GM18909 (cell line): ENCODE measurements around the gene TGFBR2.
A peak's percentile ranks its signal among the peaks of the same experiment; 100 is the strongest.

ENCODE experiments used
- ATAC-seq: cut with Tn5 transposase; IDR thresholded peaks from one replicate; pipeline ENCODE4 v1.9.1; 2021; ENCODE audit warnings: mild to moderate bottlenecking; ENCODE audit not compliant: unreplicated experiment, poor library complexity

The TGFBR2 gene

DNA sequence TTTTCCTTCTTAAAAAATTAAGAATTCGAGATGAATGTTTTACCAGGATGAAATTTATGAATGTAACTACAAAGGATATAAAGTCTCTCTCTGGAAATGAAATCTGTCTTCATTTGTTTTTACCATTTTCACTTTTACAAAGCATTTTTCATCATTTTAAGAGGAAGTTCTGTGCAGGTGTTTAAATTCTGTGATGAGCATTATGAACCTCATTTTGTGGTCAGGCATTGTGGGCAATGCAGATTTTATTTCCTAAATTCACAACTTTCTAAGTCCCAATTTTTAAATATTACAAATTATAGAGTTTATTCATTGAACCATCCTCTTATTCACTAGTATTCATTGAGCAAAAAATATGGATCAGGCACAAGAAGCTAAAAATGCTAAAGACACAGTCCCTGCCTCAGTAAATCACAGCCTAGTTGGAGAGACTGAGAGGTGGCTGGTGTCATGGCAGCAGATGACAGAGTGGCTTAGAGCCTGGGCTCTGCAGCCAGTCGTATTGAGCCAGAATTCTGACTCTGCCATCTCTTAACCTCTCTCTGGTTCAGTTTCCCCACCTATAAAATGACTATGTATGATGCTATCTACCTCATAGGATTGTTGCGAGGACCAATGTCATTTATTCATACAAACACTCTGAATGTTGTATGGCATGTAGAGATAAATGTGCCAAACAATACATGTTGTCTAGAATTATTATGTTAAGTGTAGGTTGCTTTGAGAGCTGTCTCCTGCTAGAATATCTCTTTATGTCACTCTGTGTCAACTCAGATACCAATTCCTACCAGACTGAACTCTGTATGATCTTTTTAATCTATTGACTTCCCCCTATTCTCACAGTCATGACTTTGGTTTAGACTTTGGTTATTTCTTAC is 7.5 kb upstream of the TGFBR2 start:
- ATAC-seq, result no peak

GRCh38 chr3:30600572-30600971 is 5.8 kb upstream of the TGFBR2 start:
- no peak for ATAC-seq

GRCh38 chr3:30602946-30603345 is 3.5 kb upstream of the TGFBR2 start:
- peak; percentile 31 for ATAC-seq

DNA sequence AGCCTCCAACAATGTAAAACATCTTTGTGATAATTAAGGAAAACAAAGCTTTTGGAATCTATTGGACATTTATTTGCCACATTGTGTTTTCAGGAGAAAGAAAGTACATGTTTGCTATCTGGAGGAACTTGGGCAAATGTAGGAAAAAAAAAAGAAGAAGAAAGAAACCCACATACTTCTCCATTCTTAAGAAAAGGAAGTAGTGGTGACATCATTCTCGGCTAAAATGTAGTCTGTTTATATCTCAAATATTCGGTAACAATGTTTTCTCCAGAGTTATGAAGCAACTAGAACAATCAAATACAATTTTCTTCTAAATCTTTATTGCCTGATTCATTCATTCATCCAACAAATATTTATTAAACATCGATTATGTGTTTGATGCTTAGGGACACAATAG is 2.3 kb upstream of the TGFBR2 start:
- no peak for ATAC-seq

DNA sequence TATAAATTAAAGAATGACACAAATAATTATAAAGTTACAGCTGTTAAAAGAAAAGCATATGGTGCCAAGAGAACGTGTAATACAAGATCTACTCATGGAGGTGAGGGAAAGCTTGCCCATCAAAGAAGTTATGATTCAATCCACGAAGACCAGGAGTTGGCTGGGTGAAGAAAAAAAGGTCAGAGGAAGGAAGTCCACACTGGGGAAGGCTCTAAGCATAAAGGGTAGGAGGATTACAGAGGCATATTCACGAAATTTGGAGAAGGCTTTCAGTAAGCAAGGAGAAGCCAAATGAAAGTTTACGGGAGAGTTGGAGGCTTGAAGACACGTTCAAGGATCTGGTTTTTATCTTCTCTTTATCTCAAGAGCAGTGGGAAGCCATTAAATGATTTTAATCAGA is 1.8 kb upstream of the TGFBR2 start:
- ATAC-seq, result no peak

DNA sequence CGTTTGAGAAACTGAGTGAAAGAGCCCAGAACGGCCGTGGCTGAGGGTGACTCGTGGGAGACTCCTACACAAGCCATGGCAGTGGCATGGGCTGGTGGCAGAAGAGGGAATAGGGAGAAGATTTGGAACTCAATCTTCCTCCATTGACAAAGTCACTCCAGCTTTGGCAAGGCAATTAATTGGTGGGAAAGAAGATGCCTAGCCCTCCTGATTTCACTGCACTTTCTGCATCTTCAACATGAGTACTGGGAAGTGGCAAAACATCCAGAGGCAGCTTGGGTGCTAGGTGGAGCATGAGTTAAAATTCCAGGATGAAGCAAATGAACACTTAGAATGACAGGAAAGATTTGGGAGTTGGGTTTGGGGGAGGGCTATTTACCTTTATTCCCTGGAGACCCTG is 1.4 kb upstream of the TGFBR2 start:
- ATAC-seq, result no peak

- ATAC-seq, result no peak
These were observed 598 bp upstream of the TGFBR2 start for GRCh38 chr3:30605706-30606300.

GRCh38 chr3:30607032-30607833 is 832 bp downstream of the TGFBR2 start:
- peak; percentile 56 for ATAC-seq

DNA sequence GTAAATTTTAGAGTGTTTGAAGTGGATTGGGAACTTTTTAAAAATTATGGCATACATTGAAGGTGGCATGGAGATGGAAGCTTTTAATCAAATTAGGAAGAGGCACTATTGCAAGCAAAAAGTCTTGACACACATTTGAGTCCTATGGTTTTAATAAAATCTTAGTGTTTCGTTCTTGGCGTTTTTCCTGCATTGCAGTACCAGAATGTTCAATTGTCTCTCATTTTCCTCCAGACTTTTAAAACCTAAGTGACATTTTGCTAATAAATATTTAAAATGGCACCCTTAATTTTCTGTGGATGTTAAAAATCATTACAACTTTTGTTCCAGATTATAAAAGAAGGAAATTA is 2.2 kb downstream of the TGFBR2 start:
- ATAC-seq, result no peak

- no peak for ATAC-seq
These were observed 3.7 kb downstream of the TGFBR2 start for GRCh38 chr3:30609930-30610701.

GRCh38 chr3:30610702-30611368 is 4.4 kb downstream of the TGFBR2 start:
- ATAC-seq, result no peak

DNA sequence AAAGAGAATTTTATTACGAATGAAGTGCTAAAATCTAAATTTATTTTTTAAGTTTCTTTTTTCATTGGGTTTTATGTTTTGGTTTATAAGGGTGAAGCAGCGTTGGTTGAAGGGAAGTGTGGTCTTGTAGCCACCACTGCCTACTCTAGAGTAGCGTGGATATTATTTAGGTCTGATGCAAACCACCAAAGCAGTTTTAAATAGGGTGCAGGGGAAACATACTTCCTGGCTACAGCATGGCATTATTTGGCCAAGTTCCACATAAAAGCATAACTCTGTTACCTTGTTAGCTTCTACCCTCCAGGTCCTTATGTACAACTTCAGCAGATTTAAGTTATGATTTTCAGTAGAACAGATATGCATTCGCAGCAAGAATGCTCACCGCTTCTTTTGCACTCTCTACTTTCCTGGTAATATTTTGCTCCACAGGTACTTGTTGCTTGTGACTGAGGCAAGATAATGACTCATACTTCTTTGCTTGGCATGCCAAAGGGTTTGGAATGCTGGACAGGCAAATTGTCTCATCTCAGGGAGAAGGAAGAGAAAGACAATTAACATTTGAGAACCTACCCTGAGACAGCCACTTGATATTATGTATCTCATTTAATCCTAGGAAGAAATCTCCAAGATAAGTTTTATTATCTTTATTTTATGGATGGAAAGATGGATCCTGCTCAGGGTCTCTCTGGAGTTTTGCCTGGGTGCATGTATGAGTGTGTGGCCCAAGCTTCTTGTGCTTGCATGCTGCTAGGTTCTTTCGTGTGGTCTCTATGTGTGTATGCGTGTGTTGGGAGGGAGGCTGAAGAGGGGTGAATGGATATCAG is 5.4 kb downstream of the TGFBR2 start:
- ATAC-seq, result no peak

GRCh38 chr3:30612437-30613132 is 6.2 kb downstream of the TGFBR2 start:
- ATAC-seq, result no peak

DNA sequence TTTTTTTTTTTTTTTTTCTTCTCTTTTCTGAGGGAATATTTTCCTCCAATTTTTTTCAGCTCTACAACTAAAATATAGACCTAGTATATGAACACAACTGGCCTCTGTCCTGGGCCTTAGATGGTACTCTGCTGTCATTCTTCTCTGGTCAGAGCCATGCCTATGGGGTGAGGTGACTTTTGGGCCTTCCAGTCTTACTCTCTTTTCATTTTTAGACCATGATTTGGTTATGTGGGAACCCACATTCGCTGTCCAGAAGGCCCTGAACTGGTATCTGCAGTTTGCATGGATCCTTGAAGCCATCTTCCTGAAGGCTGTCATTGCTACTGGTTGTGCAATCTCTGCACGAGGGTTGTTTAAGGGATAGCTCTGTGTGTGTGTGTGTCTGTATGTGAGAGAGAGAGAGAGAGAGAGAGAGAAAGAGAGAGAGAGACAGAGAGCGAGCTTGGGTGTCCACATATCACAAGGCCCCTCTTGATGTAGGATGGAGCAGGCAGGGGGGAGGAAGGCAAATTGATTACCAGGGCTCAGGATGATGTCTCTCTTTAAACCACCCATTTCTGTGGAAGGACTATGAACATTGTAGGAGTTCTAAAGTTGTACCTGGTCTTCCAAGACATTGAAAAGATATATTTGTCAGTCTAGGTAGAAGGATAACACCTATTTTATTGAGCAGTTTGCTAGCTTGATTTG is 6.9 kb downstream of the TGFBR2 start:
- ATAC-seq, result no peak

GRCh38 chr3:30614373-30614772 is 8.0 kb downstream of the TGFBR2 start:
- no peak for ATAC-seq

GRCh38 chr3:30614943-30615342 is 8.5 kb downstream of the TGFBR2 start:
- no peak for ATAC-seq

DNA sequence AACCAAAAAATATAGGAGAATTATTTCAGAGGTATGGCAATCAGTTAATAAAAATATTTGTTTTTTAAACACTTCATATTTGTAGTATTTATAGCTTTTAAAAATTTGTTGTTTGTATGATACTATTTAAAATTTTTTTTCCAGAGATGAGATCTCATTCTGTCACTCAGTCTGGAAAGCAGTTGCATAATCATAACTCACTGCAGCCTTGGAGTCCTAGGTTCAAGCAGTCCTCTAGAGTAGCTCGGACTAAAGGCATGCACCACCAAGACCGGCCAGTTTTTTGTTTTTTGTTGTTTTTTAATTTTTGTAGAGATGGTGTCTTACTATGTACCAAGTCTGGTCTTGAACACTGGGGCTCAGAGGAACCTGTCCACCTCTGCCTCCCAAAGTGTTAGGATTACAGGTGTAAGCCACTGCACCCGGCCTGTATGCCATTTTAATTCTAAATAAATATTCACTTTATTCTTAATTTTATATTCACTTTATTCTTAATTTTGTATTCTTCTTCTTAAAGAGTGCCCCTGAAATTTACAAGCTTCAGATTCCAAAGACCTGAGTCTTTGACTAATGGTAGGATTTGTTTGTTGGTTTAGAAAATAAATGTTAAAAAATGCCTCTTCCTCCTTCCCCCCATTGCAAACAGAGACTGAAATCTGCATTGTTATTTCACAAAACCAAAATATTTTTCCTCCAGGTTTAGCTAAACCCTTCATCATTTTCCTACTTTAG is 9.4 kb downstream of the TGFBR2 start:
- no peak for ATAC-seq
